ENCODE results near the gene SLIT3. TPM values are rescaled to one million over a fixed set of nuclear protein-coding genes. Genes with fewer than 3 reads are reported as not detected.

The SLIT3 gene
- total and polyA plus RNA-seq, 8 donors = 1.2 to 24.5 (median 8.6) TPM

- Histone ChIP-seq H3K27ac (no peak overlapping the region), H3K4me3 (no peak overlapping the region), H3K4me1 (no peaks in the 10 kb centered on the region), H3K27me3 (no peaks in the 10 kb centered on the region), H3K9me3 (no peaks in the 10 kb centered on the region), H3K36me3 (peaks cover 0 to 10% (median 0%) of the 10 kb centered on the region in 4 donors)
- intact Hi-C loops (cut with DNase I; ENCODE audit: low total_unique reads) = no loop called here
- TF ChIP-seq CTCF (IDR thresholded peaks at IDR 0.05) = no peak
- TF ChIP-seq POLR2AphosphoS5 (IDR thresholded peaks at IDR 0.05) = no peak
- no peak for TF ChIP-seq EP300 (IDR thresholded peaks at IDR 0.05)
- TF ChIP-seq POLR2A (IDR thresholded peaks at IDR 0.05) = no peak
- DNase-seq = no peak
- 90 to 100% (median 100%) methylated on average over 2 of the region's 2 CpGs for WGBS, 5 donors
These were observed 598.4 kb downstream of the SLIT3 start for GRCh38 chr5:168702511-168702910.

- DNase-seq = no peak
- WGBS, 5 donors = 94 to 100% (median 97%) methylated on average over 1 to 5 of the region's 5 CpGs
- Histone ChIP-seq H3K4me1 (no peaks in the 10 kb centered on the region), H3K4me3 (no peak overlapping the region), H3K9me3 (no peaks in the 10 kb centered on the region), H3K36me3 (peaks cover 0 to 10% (median 0%) of the 10 kb centered on the region in 4 donors), H3K27ac (no peak overlapping the region), H3K27me3 (no peaks in the 10 kb centered on the region)
- TF ChIP-seq POLR2AphosphoS5 (IDR thresholded peaks at IDR 0.05) (no peak), POLR2A (IDR thresholded peaks at IDR 0.05) (no peak), CTCF (IDR thresholded peaks at IDR 0.05) (no peak)
- intact Hi-C loops (cut with DNase I; ENCODE audit: low total_unique reads) = no loop called here
These were observed 599.3 kb downstream of the SLIT3 start for GRCh38 chr5:168701641-168702040.

GRCh38 chr5:168699002-168699401 is 601.9 kb downstream of the SLIT3 start:
- WGBS, 5 donors = 22 to 60% (median 57%) methylated on average over 5 to 8 of the region's 8 CpGs
- no peak for TF ChIP-seq POLR2A (IDR thresholded peaks at IDR 0.05)
- TF ChIP-seq CTCF (IDR thresholded peaks at IDR 0.05) = no peak
- TF ChIP-seq EP300 (IDR thresholded peaks at IDR 0.05) = no peak
- no peak for TF ChIP-seq POLR2AphosphoS5 (IDR thresholded peaks at IDR 0.05)
- Histone ChIP-seq H3K9me3 (no peaks in the 10 kb centered on the region), H3K27ac (no peak overlapping the region), H3K4me1 (no peaks in the 10 kb centered on the region), H3K4me3 (no peak overlapping the region), H3K27me3 (no peaks in the 10 kb centered on the region), H3K36me3 (peaks cover 0 to 10% (median 0%) of the 10 kb centered on the region in 4 donors)
- no peak for DNase-seq
- intact Hi-C loops (cut with DNase I; ENCODE audit: low total_unique reads) = no loop called here

- 75 to 85% (median 77%) methylated on average over 11 of the region's 11 CpGs for WGBS, 5 donors
- TF ChIP-seq CTCF (IDR thresholded peaks at IDR 0.05) (no peak), POLR2AphosphoS5 (IDR thresholded peaks at IDR 0.05) (no peak), EP300 (IDR thresholded peaks at IDR 0.05) (no peak), POLR2A (IDR thresholded peaks at IDR 0.05) (no peak)
- intact Hi-C loops (cut with DNase I; ENCODE audit: low total_unique reads) = no loop called here
- no peak for DNase-seq
- H3K4me1 ChIP-seq = no peaks in the 10 kb centered on the region
- no peak overlapping the region for H3K4me3 ChIP-seq
- no peaks in the 10 kb centered on the region for H3K9me3 ChIP-seq
- H3K27me3 ChIP-seq = no peaks in the 10 kb centered on the region
- H3K36me3 ChIP-seq = peaks cover 0 to 10% (median 0%) of the 10 kb centered on the region in 4 donors
- peak overlapping the region in 1 of 5 donors; percentile 20 for H3K27ac ChIP-seq
These were observed 603.8 kb downstream of the SLIT3 start for GRCh38 chr5:168697034-168697720.

All from stomach (tissue), 9 donors.